Trophoblast cell (in vitro differentiated cells and primary cell): ENCODE measurements around the gene RGP1.

Experiments
- DNase-seq, 2 donors: peaks; one replicate each; pipeline ENCODE4 v3.0.0-alpha.2; 2016
- H2AFZ ChIP-seq: 2 replicates; pipeline ENCODE4 v1.6.1; 2013; ENCODE audit warnings: low read length, moderate library complexity, mild to moderate bottlenecking; ENCODE audit not compliant: insufficient read depth, poor library complexity
- H2AK5ac ChIP-seq: 2 replicates; pipeline ENCODE4 v1.6.1; 2013; ENCODE audit warnings: mild to moderate bottlenecking, low read length
- H2BK120ac ChIP-seq: 2 replicates; pipeline ENCODE4 v1.6.1; 2013; ENCODE audit warnings: low read length, mild to moderate bottlenecking, moderate library complexity; ENCODE audit not compliant: insufficient read depth, poor library complexity
- H2BK12ac ChIP-seq: 2 replicates; pipeline ENCODE4 v1.6.1; 2013; ENCODE audit warnings: mild to moderate bottlenecking, low read length, moderate library complexity
- H2BK5ac ChIP-seq: 2 replicates; pipeline ENCODE4 v1.6.1; 2013; ENCODE audit warnings: low read length, low read depth, moderate library complexity, mild to moderate bottlenecking; ENCODE audit not compliant: poor library complexity
- H3K14ac ChIP-seq: 2 replicates; pipeline ENCODE4 v1.6.1; 2013; ENCODE audit warnings: mild to moderate bottlenecking, low read length
- H3K18ac ChIP-seq: 2 replicates; pipeline ENCODE4 v1.6.1; 2013; ENCODE audit warnings: mild to moderate bottlenecking, low read length
- H3K23ac ChIP-seq: 2 replicates; pipeline ENCODE4 v1.6.1; 2013; ENCODE audit warnings: low read length
- H3K27ac ChIP-seq: 2 replicates; pipeline ENCODE4 v1.5.1; 2013; ENCODE audit warnings: low read depth, mild to moderate bottlenecking, inconsistent platforms, low read length, moderate library complexity
- H3K27me3 ChIP-seq: 2 replicates; pipeline ENCODE4 v1.6.1; 2013; ENCODE audit warnings: inconsistent platforms, mild to moderate bottlenecking, low read length, moderate library complexity; ENCODE audit not compliant: insufficient read depth
- H3K36me3 ChIP-seq, 2 experiments: 1 replicate in 1 of 2; 2 replicates in 1 of 2; pipeline ENCODE4 v1.6.1; 2013; ENCODE audit warnings: low read length in 2 of 2, mild to moderate bottlenecking in 2 of 2, moderate library complexity in 1 of 2; ENCODE audit not compliant: insufficient read depth in 2 of 2, control insufficient read depth in 1 of 2
- H3K4ac ChIP-seq: 2 replicates; pipeline ENCODE4 v1.6.1; 2013; ENCODE audit warnings: low read depth, mild to moderate bottlenecking, low read length, moderate library complexity
- H3K4me1 ChIP-seq, 2 experiments: 1 replicate in 1 of 2; 2 replicates in 1 of 2; pipeline ENCODE4 v1.6.1; 2013; ENCODE audit warnings: low read length in 2 of 2, mild to moderate bottlenecking in 2 of 2, moderate library complexity in 1 of 2; ENCODE audit not compliant: insufficient read depth in 2 of 2, control insufficient read depth in 1 of 2
- H3K4me2 ChIP-seq: 2 replicates; pipeline ENCODE4 v1.6.1; 2013; ENCODE audit warnings: inconsistent platforms, mild to moderate bottlenecking, low read length, moderate library complexity
- H3K4me3 ChIP-seq: 2 replicates; pipeline ENCODE4 v1.5.1; 2013; ENCODE audit warnings: mild to moderate bottlenecking, low read depth, low read length, inconsistent platforms
- H3K79me1 ChIP-seq: one replicate; pipeline ENCODE4 v1.6.1; 2013; ENCODE audit warnings: low read length
- H3K79me2 ChIP-seq: 2 replicates; pipeline ENCODE4 v1.6.1; 2013; ENCODE audit warnings: low read length, mild to moderate bottlenecking; ENCODE audit not compliant: control insufficient read depth, insufficient read depth, poor library complexity
- H3K9ac ChIP-seq: 2 replicates; pipeline ENCODE4 v1.6.1; 2013; ENCODE audit warnings: mild to moderate bottlenecking, low read length
- H3K9me3 ChIP-seq: 2 replicates; pipeline ENCODE4 v1.6.1; 2013; ENCODE audit warnings: low read depth, mild to moderate bottlenecking, control low read depth, inconsistent platforms, low read length; ENCODE audit not compliant: insufficient read depth
- H4K12ac ChIP-seq: 2 replicates; pipeline ENCODE4 v1.6.1; 2013; ENCODE audit warnings: low read depth, mild to moderate bottlenecking, low read length, moderate library complexity
- H4K8ac ChIP-seq: 2 replicates; pipeline ENCODE4 v1.6.1; 2013; ENCODE audit warnings: low read depth, mild to moderate bottlenecking, low read length, moderate library complexity
- H4K91ac ChIP-seq: one replicate; pipeline ENCODE4 v1.6.1; 2013; ENCODE audit warnings: low read depth, mild to moderate bottlenecking, low read length, moderate library complexity
- WGBS: extraction: QIAGEN DNeasy Blood & Tissue Kit; methylation state at CpG from one replicate; pipeline ENCODE4 v1.1.7; 2013; ENCODE audit warnings: missing lambda C conversion rate; ENCODE audit not compliant: insufficient read length, insufficient coverage; ENCODE audit errors: extremely low coverage; 5-methylcytosine and 5-hydroxymethylcytosine counted together

Gene RGP1

GRCh38 chr9:35740243-35740642 is 8.8 kb upstream of the RGP1 start:
- Histone ChIP-seq H3K9ac (no peak overlapping the region), H3K27me3 (no peaks in the 10 kb centered on the region), H3K4ac (no peak overlapping the region), H3K4me3 (no peak overlapping the region), H2AK5ac (no peak overlapping the region), H4K91ac (no peak overlapping the region), H3K9me3 (peaks cover 1% of the 10 kb centered on the region), H3K79me2 (no peaks in the 10 kb centered on the region), H3K79me1 (no peaks in the 10 kb centered on the region), H3K14ac (no peak overlapping the region), H3K27ac (no peak overlapping the region), H3K23ac (no peak overlapping the region), H2AFZ (no peak overlapping the region), H4K8ac (no peak overlapping the region), H3K36me3 (peaks cover 58 to 84% of the 10 kb centered on the region in 2 experiments), H4K12ac (no peak overlapping the region), H3K4me2 (no peak overlapping the region), H2BK12ac (no peak overlapping the region), H3K4me1 (peaks cover 13 to 19% of the 10 kb centered on the region in 2 experiments), H2BK5ac (no peak overlapping the region), H2BK120ac (no peak overlapping the region), H3K18ac (no peak overlapping the region)
- WGBS = no CpG with 5 or more reads among the region's 6 CpGs
- no peak for DNase-seq

DNA sequence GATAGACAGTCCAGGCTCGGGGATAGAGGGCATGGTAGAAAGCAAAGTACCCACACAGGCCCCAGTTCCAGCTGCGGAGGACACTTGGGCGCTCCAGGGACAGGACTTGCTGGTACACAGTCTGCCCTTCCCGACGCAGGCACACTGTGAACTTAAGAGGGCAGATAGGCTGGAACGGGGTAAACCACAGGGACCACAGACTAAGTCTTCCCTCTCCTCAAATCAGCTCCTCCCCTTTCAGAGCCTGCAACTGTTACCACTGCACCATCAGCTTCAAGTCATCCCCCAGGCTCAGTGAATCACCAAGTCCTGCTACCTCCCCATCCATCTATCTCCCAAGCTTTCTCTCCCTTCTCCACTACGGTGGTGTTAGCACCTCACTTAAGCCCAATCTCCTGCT is 7.3 kb upstream of the RGP1 start:
- peaks cover 14 to 18% of the 10 kb centered on the region in 2 experiments for H3K4me1 ChIP-seq
- WGBS = no CpG with 5 or more reads among the region's 7 CpGs
- no peak overlapping the region for H3K4ac ChIP-seq
- no peaks in the 10 kb centered on the region for H3K27me3 ChIP-seq
- peak overlapping the region; percentile 46 for H3K18ac ChIP-seq
- H2BK120ac ChIP-seq = no peak overlapping the region
- no peak overlapping the region for H3K4me2 ChIP-seq
- no peak overlapping the region for H3K4me3 ChIP-seq
- no peak overlapping the region for H3K27ac ChIP-seq
- peaks cover under 1% of the 10 kb centered on the region for H3K79me2 ChIP-seq
- H3K9me3 ChIP-seq = peaks cover 1% of the 10 kb centered on the region
- H4K91ac ChIP-seq = no peak overlapping the region
- no peak overlapping the region for H2AFZ ChIP-seq
- H3K14ac ChIP-seq = no peak overlapping the region
- peaks cover 53 to 69% of the 10 kb centered on the region in 2 experiments for H3K36me3 ChIP-seq
- no peak overlapping the region for H3K23ac ChIP-seq
- no peak overlapping the region for H4K12ac ChIP-seq
- no peak overlapping the region for H3K9ac ChIP-seq
- no peak overlapping the region for H2AK5ac ChIP-seq
- no peak overlapping the region for H2BK12ac ChIP-seq
- no peaks in the 10 kb centered on the region for H3K79me1 ChIP-seq
- H2BK5ac ChIP-seq = no peak overlapping the region
- DNase-seq = no peak
- H4K8ac ChIP-seq = no peak overlapping the region

DNA sequence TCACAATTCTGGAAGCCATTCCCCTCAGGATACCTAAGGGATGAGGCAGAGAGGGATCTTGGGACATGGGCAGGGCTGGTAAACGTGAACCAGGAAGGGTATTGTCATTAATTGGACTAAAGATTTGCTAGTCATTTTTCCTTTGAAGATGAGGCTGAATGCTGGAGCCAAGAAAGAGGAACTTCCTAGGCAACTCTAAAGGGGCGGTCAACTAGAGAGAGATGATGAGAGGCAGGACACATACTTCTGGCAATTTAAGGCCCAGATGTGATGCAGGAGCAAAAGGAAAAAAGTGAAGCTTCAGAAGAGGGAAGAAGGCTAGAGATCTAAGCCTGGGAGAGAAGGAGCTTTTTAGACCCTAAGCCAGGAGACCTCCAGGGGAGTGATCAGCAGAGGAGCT is 5.6 kb upstream of the RGP1 start:
- Histone ChIP-seq H3K79me1 (no peaks in the 10 kb centered on the region), H3K4me2 (peak overlapping the region; percentile 41), H4K8ac (no peak overlapping the region), H2AFZ (no peak overlapping the region), H3K9me3 (peaks cover 1% of the 10 kb centered on the region), H3K4me1 (peaks cover 25 to 32% of the 10 kb centered on the region in 2 experiments), H3K27ac (peak overlapping the region; percentile 84), H4K91ac (no peak overlapping the region), H3K9ac (no peak overlapping the region), H3K27me3 (no peaks in the 10 kb centered on the region), H3K36me3 (peaks cover 35 to 52% of the 10 kb centered on the region in 2 experiments), H3K23ac (no peak overlapping the region), H2BK5ac (peak overlapping the region; percentile 39), H3K4ac (no peak overlapping the region), H3K4me3 (no peak overlapping the region), H2BK12ac (peak overlapping the region; percentile 68), H3K18ac (no peak overlapping the region), H2AK5ac (no peak overlapping the region), H3K79me2 (peaks cover 16% of the 10 kb centered on the region), H4K12ac (no peak overlapping the region), H2BK120ac (peak overlapping the region; percentile 20), H3K14ac (no peak overlapping the region)
- DNase-seq = no peak
- WGBS = no CpG with 5 or more reads among the region's 2 CpGs

DNA sequence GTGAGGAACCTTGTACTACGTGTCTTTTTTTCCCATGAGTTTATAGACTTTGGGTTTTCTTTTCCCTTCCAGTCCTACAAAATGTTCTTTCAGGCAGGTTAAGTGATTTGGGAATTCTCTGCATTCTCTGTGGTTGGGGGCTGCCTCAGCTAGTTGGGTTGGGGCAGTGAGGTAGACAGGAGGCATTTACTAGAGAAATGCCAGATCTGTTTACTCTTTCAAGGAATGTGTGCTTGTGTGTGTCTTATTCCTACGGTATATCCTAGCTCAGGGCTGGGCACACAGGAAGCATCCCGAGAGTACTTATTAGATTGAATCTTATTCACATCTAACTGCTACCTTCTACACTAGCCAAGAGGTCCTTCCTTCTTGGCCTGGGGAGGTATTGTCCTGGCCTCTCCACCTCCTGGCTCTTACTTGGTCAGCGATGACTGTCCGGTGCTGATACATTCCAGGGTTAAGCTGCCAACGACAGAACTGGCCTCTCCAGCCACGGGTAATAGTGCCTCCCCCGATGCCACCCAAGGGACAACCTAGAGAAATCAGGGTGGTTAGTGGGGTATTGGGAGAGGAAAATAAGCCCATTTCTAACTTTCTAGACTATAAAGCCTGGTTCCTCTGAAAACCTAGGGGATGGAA is 5.1 kb upstream of the RGP1 start:
- H3K4me2 ChIP-seq = peak overlapping the region; percentile 41
- peaks cover 5% of the 10 kb centered on the region for H3K79me1 ChIP-seq
- no peak overlapping the region for H4K91ac ChIP-seq
- no peak overlapping the region for H3K9ac ChIP-seq
- no peak for DNase-seq
- H3K27me3 ChIP-seq = no peaks in the 10 kb centered on the region
- no peak overlapping the region for H2BK120ac ChIP-seq
- no peak overlapping the region for H3K4ac ChIP-seq
- peak overlapping the region; percentile 68 for H2BK12ac ChIP-seq
- peaks cover 19% of the 10 kb centered on the region for H3K79me2 ChIP-seq
- peaks cover 30 to 47% of the 10 kb centered on the region in 2 experiments for H3K36me3 ChIP-seq
- H3K27ac ChIP-seq = peak overlapping the region; percentile 84
- H2BK5ac ChIP-seq = peak overlapping the region; percentile 39
- no peak overlapping the region for H3K18ac ChIP-seq
- no peak overlapping the region for H4K8ac ChIP-seq
- H3K14ac ChIP-seq = no peak overlapping the region
- H2AK5ac ChIP-seq = no peak overlapping the region
- H2AFZ ChIP-seq = no peak overlapping the region
- peaks cover 1% of the 10 kb centered on the region for H3K9me3 ChIP-seq
- no peak overlapping the region for H3K4me3 ChIP-seq
- peaks cover 25 to 32% of the 10 kb centered on the region in 2 experiments for H3K4me1 ChIP-seq
- peak overlapping the region; percentile 5 for H4K12ac ChIP-seq
- no peak overlapping the region for H3K23ac ChIP-seq
- WGBS = no CpG with 5 or more reads among the region's 8 CpGs
